IPS-NIHi11 (cell line): Measurements from ENCODE around the gene CAB39.
"Not testable (repeated sequence)": the region's sequence is repeated elsewhere in the genome, so short reads cannot be mapped to it uniquely, and the experiment has no call there.

Experiments used
- DNase-seq: peaks from one replicate; pipeline ENCODE4 v3.0.0; 2012; ENCODE audit warnings: mixed read lengths, low spot score

The CAB39 gene

DNA sequence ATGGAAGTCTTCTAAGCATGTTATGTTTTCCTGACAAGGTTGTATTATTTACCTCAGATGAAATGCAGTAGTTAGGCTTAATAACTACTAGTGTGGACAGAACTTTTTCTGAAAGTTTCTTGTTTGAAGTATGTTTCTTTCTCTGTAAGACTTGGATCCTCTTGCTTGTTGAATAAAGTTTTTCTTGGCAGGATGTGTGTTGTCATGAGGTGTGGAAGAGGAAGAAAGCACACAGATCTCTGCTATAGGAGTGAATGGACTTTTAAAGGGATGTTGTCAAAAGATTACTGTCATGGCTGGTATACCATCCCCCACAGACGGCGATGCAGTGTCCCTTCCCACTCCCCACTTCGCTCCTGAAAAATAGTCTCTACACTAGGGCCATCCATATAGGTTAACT lies 2.6 kb downstream of the CAB39 start:
- DNase-seq: no peak

DNA sequence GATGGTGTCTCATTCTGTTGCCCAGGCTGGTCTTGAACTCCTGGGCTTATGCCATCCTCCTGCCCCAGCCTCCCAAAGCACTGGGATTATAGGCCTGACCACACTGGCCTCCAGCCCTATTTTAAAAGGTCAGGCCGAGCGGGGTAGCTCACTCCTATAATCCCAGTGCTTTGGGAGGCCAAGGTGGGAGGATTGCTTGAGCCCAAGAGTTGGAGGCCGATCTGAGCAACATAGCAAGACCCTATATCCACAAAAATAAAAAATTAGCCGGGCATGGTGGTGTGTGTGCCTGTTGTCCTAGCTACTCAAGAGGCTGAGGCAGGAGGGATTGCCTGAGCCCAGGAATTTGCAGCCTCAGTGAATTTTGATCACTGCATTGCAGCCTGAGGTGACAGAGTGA lies 3.9 kb downstream of the CAB39 start:
- no peak for DNase-seq

DNA sequence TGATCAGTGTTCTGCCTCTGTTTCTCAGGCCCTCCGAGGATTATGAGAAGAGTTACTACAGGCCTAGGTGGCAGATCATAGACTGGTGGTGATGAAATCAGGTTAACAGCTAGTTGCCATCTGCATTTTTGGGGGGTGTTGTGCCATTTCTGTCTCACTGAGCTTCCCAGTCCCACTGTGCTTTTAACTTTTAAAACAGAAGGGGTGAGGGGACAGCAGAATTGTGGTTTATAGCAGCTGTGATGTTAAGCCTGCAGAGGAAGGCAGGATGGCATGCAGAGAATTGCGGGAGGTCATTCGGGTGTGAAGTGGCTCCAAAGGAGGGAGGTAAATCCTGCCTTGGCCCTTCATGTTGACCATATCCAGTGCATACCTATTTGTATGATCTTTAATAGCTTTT lies 5.0 kb downstream of the CAB39 start:
- DNase-seq: peak; percentile 29

DNA sequence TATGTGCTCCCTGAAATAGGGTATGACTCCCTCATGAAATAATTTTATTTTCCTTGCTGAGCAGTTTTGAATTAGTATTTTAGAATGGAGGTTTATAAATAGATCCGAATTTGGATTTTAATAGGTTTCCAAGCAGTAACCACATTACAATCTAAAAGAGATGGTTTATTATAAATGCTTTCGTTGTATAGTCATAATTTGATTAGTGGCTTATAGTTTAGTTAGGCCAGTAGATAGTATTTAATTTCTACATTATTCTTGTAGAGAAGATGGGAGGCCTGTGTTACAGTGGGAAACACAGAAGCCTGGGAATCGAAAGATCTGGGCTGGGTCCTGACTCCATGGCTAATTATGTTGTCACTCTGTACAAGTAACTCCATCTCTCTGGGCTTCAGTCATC lies 6.7 kb downstream of the CAB39 start:
- DNase-seq: no peak

DNA sequence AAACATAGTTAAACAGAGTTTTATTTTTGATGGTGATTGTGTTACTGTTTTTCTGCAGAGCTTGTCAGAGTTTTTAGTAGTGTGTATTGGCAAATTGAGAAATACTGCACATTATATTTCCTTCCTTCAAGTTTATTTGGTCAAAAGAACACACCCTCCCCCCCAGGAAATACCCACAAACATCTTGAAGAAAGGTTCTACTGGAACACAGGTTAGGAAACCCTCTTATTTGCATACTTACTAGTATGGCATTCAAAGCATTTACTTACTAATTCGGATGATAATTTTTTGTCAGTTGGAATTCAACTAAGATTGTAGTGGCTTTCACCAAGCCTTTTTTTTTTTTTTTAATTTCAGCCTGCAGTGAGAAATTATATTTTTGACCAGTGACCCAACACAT lies 9.1 kb downstream of the CAB39 start:
- DNase-seq: no peak

DNA sequence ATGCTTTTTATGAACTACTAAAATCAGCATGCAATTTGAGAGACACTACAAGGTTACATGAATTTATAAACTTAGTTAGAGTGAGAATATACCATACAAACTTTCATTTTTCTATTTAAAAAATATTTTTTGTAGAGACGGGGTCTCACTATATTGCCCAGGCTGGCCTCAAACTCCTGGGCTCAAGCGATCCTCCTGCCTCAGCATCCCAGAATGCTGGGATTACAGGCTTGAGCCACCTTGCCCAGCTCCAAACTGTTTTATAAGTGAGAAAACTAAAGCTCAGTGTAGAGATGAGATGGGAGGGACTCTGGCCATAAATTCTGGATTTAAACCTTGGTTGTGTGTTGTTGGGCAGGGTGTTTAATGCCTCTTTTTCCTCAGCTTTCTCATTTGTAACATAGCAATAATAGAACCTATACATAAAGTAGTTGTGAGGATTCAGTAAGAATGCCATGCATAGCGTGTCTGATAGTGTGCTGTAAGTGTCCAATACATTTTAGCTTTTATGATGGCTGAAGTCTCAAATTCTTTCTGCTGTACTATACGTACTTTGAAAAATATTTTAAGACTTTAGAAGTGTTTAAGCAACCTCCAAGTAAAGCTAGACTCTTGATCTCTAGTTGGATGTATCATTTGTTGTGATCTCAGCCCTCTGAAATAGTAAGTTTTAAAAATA lies 9.7 kb downstream of the CAB39 start:
- no peak for DNase-seq

DNA sequence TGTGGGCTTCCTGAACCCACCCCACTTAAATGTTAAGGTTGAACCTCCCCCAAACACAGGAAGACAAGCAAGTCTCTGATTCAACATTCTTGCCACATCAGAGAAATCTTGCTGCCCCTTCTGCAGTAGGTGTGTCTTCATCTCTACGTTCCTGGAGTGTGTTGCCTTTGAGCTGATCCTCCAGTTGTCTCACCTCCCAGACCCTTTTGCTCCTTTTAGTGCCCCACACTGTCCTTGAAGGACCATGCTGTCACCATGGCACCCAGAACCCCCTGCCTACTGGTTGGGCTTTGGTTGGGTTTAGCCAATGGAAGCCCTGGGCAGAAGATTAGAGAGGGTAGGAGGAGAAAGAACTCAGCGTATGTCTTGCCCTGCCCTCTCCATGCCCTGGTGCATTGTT lies 10.7 kb downstream of the CAB39 start:
- no peak for DNase-seq

DNA sequence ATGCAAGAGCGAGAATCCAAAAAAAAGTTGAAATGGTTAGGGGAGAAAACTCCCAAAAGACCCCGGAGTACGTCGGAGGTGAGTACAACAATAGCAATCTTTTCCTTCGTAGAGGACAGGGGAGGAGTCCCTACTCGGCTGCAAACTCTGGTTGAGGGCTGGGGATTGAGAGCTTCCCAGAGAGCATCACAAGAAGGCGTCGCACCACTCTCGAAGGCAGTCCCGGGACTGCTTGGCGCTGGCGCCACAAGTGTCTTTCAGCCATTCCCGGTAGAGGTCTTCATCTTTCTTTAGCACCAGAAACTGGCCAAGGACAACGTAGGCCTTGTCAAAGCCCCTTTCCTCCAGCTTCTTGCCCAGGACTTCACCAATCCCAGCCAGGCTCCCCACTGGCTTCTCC lies 12.3 kb downstream of the CAB39 start:
- DNase-seq: not testable (repeated sequence)

DNA sequence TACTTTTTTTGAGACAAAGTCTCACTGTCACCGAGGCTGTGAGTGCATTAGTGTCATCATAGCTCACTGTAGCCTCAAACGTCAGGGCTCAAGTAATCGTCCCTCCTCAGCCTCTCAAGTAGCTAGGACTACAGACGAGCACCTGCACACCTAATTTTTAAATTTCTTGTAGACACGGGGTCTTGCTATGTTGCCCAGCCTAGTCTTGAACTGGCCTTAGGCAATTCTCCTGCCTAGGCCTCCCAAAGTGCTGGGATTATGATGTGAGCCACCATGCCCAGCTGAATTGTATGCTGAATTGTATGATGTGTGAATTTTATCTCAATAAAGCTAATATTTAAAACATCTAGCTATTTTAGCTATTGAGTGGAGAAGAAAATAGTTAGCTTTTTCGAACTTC lies 18.9 kb downstream of the CAB39 start:
- DNase-seq: no peak

DNA sequence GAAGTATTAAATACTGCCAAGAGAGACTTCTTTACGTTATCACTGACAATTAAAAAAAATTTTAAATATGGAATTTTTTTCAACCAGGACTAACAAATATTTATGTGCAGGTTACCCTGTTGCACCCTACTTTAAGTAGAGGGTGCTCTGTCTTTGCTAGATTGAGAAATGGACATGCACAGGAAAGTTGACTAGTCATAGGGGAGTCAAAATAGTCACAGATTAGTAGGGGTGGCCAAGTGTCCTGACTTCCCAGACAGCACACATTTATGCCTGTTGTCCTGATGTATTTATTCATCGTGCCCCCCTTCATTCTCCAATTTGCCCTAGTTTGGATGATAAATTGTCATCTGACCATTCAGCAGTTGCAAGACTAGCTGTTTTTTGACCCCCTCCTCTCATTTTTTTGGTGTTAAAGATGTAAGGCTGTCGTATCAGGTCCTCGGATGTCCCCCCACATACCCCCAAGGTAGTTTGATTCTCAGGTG lies 20.3 kb downstream of the CAB39 start:
- DNase-seq: no peak

DNA sequence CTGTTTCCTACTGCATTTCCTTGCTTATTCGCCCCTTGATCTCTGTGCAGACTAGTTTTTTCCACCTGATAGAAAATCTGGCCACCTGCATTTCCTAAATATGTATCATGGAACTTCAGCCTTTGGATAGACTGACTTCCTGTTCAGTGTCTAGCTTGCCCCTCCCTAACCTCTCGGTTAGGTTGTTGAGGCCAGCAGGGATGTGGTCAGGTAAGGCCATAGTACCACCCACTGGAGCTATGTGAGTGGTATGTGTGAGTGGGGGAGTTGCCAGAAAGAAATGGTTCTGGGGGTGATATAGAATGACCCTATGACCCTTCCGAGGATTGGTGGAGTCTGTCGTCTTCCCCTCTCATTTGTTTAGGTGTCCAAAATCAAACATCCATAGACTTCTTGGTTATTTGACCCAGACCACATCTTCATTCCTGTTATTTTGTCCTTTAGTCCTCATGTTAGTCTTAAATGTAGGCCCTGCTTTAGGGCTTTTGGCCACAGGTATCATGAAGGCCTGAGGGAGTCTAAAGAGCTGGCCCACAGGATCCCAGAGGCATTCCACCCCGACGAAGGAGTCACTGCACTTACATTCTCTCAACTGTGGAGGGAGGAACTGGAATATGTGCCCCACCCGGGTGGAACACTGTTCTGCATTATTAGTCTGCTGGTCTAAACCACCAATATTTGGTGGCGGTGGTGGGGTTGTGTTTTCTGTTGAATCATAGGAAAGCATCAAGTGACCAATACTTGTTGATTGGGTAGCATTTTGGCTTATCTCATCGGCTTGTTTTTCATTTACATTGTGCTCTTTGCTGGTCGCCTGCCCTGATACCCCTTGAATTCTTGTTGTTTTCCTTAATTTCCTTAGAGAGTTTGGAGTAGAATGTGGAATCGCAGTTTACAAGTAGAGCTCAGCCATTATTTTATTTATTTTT lies 21.9 kb downstream of the CAB39 start:
- no peak for DNase-seq

DNA sequence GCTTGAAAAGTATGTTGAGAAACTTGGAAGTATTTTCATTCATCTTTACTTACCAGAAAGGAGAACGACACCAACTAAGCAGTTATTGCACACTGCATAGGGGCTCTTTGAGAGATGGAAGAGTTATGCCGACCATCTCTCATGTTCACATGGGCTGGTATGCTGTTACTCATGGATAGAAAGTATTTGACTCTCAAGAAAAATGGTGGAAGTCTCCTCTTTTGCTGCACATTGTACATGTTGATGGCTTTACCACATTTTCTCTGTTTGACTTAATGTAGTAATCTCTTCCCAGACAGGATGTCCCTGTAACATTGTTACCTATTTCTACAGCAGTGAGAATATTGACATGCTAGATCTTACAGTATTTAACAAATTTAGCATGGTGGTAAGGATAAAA lies 23.2 kb downstream of the CAB39 start:
- no peak for DNase-seq

DNA sequence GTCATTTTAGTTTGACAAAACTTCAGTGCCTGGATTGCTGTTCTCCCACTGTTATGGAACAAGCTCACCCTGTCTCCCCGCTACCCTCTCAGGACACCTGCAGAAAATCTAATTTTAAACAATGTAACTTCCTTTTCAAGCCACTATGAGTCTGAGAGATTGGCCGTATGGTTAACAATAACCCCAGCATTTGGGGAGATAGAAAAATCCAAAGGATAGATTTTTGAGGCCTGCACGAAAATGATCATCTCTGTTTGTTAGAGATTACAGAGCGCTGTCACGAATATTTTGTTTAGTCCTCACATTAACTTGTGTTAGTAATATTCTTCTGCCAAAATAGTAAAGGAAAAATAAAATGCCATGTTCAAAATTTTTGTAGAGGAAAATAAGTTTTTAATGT lies 24.7 kb downstream of the CAB39 start:
- no peak for DNase-seq

DNA sequence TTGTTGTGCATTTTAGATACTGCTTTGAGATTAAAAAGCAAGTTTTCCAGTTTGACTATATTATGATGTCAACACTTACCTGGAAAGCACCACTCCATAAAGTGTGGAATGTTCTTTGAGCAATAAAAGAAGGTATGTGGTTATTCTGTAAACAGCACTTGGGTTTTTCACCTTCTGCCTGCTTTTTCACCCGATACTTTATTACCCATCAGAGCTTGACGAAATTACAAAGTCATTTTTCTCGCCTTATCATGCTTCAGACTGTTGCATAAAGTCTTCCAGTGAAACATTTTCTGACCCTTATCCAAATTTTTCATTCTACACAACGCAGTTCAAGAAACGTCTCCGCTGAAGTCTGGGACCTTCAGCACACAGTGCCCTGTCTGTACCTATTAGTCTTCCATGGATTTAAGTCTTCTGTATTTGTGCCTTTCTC lies 25.2 kb downstream of the CAB39 start:
- no peak for DNase-seq

DNA sequence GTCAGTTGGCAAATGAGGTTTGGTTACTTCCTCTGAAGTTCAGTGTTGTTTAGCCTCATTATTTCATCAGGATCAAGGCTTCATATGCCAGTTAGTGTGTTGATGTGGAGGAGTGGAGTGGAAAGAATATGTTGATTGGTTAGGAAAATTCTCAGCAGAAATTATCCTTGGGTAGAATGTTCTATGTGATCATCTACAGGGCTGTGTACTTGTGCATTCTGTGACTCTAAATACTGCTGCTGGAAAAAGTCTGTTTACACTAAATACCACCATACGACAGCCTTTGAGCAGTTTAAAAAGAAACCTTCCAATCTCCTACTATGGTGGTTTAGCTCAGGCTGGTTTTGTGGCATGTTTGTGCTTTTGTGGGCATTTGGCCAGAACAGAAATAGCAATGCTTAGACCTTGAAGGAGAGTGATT lies 25.8 kb downstream of the CAB39 start:
- no peak for DNase-seq

DNA sequence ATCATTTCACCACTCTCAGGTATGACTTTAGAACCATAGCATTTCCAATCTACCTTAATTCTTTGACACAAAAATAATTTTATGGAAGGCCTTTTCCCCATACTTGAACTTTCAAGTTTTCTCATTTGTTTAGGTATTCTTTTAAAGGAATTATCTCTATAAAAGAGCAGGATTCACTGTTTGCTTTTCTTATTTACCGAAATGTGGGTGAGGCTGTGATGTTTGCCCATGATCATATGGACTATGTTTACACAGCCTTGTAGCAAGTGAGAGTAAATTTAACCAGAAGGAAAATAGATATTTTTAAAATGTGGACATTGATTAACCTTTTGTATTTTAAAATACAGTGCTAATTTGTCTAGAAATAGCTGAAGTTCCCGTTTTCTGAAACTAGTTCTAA lies 26.3 kb downstream of the CAB39 start:
- no peak for DNase-seq

DNA sequence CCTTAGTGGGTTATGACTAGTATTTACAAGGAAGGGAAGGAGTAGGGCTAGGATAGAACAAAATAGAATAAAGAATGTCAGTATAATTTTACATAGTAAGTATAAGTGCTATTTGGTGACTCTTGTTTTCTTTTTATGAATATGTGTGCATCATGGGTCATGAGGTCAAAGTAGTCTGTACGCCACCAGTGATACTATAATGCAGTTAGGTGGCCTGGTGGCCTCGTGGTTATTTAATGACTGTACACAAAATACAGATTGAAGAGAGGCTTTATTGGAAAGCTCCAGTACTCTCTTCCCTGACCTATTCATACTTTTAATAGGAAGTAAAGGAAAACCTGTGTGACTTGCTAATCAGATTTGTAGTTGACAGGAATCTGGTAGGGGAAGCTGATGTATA lies 27.3 kb downstream of the CAB39 start:
- no peak for DNase-seq

DNA sequence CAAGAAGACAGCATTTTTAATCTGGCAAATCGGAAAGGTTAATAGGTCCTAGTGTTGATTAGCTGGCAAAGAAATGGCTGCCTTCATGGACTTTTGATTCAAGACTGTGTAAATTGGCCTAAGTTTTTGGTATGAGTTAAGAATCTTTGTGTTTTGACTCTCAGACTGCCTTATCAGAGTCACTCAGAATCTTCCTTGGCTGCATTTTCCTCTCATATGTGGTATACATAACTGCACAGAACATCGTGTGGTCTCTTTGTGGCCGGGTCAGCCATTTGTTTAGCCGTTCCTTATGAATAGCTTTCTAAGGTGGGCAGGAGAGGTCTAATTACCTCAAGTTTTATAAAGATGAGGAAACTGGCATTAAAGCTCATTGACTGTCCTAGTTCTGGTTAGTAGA lies 30.1 kb downstream of the CAB39 start:
- DNase-seq: no peak

DNA sequence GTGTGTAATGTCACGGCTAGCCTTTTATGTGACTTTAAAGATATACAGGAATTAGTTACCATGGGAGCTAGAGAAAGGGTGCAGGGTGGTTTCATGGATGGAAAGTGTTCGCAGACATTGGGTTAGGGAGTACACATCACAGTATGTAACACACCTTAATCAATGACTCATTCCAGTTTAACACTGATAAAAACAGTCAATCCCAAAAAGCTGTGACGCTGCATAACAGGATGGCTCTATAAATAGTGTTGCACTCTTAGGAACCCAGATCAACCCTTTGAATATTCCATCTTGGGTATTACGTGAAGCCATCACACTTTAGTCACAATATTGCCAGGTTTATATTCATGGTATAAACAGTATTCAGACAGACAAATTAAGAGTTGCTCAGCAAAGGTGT lies 33.6 kb downstream of the CAB39 start:
- no peak for DNase-seq

DNA sequence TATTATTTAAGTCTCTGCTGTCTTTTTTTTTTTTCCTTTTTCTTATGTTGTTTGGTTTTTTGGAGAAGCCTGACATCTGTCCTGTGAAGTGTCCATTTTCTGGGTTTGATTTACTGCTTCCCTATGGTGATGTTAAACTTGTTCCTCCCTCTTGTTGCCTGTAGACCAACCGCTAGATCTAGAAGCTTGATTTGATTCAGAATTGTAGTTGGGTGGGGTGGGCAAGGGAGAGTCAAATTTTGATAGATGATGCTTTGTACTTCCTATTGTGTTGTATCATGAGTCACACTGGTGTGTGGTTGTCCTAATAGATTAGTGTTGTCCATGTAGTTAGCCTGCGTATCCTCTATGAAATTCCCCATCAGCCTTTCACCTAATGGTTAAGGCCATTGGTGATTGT lies 35.4 kb downstream of the CAB39 start:
- no peak for DNase-seq

DNA sequence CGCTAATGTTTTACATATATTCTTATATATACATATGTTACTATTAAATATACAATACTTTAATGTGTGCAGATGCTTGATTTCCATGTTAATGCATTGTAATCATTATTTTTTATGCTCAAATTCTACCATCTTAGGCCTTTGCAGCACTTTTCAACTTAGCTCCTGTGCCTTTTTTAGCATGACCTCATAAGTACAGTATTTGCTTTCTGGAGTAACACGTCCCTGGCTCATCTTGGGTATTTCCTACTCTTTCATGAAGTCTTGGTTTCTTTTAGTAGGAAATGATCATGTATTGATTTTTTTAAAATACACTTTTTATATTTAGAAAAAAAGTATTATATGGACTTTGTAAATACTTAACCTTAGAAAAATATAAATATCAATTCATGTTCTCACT lies 36.5 kb downstream of the CAB39 start:
- DNase-seq: no peak

DNA sequence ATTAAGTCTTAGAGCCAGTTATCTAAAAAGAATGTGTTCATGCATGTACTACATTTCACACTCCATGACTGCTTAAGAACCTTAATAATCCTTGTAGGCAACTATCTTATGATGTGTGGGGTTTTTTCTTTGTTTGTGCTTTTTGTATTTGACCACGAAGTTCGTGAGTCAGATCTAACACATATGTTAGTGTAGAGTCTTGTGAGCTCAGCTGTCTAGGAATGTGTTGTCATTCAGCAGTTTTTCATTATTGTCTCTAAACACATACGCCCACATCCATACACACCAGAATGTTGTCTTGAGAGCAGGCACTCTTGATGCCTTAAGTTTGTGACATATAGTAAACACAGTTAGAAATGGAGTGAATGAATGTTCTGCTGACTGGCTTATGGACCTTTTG lies 38.4 kb downstream of the CAB39 start:
- no peak for DNase-seq

DNA sequence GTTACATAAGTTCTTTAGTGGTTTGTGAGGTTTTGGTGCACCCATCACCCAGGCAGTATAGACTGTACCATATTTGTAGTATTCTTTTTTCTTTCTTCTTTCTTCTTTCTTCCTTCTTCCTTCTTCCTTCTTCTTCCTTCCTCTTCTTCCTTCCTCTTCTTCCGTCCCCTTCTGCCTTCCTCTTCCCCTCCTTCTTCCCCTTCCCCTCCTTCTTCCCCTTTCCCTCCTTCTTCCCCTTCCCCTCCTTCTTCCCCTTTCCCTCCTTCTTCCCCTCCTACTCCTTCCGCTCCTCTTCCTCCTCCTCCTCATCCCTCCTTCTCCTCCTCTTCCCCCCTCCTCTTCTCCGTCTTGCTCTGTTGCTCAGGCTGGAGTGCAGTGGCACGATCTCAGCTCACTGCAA lies 41.6 kb downstream of the CAB39 start:
- no peak for DNase-seq
